ENCODE data around the gene OBP2A. TPM values are rescaled to one million over a fixed set of nuclear protein-coding genes. Genes with fewer than 3 reads are reported as not detected.

OBP2A gene
- polyA plus RNA-seq, 4 donors = 0.21 to 0.70 TPM; not detected in 2

DNA sequence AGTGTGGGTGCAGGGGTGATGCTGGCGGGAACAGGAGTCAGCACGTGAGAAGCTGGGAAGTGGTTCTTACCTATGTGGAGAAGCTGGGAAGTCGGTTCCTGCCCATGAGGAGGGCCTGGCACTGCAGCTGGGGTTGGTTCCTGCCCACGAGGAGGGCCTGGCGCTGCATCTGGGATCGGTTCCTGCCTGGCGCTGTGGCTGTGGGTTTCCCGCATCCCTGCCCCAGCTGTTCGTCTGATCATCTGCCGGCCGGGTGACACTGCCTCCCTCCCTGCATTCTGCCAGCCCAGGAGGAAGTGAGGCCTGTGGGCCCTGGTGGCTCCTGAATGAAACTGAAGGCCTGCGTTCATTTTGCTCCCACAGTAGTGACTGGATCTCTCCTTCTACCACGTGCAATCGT is 5.1 kb downstream of the OBP2A start:
- DNase-seq (ENCODE audit: low read depth in 4 of 4, low spot score in 2 of 4) = no peak

DNA sequence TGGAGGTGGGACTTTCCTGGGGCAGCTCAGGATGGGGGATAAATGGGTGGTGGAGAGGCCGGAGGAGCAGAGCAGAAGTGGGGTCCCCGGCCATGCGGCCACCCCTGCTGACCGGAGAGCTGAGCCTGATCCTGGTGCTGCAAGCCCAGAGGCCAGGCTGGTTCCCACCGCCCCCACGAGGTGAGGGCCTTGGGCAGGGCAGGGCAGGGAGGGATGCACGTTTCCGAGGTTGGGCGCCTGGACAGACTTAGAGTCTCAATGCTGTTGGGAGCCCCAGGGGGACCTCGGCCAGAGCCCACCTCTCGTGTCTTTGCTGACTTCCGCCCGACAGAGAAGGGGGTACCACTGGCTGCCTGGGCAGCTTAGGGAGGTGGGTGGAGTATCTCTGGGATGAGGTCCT is 5.5 kb downstream of the OBP2A start:
- no peak for DNase-seq (ENCODE audit: low read depth in 4 of 4, low spot score in 2 of 4)

DNA sequence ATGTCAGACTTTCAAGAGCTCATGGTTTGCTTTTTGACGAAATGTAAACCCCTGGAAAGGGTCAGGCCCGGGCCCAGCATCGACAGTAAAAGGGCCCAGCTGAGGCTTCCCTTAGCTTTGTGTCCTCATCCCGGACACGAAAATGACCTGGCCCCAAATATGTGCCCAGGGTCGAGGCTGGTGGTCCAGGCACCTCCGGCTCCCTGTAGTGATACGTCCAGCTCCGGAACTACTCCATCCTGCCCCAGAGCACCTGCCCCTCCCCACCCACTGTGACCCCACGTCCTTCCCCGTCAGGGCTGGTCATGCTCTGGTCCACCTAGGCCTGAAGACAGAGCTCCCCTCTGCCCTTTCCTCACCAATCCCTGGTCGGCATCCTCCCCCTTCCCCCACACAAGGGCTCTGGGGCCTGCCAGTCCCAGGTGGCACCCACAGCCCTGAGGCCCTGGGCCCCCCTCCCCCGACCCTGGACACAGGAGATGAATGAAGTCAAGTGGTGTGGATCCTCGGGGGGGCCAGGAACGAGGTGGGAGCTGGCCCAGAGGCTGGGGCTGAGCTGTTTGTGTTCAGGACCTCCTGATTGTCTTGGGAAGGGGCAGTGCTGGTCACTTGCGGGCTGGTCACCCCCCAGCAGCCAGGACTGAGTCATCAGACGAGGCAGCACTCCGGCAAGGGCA is 6.2 kb downstream of the OBP2A start:
- DNase-seq (ENCODE audit: low read depth in 4 of 4, low spot score in 2 of 4) = no peak

DNA sequence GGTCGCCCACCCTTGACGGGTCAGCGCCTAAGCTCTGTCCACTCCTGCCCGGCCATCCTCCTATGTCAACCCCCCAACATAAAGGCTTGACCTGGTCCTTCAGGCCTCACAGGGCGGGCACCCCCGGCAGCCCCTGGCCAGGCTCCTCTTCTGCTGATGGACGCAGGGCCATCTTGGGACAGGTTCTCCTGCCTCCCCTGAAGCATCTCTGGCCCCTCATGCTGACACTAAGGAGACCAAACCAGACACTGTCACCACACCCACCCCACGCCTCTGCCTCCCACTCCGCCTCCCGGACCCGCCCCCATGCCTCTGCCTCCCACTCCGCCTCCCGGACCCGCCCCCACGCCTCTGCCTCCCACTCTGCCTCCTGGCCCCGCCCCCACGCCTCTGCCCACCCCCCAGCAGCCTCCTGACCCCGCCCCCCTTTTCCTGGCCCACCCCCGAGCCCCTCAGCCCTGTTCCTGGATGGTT is 6.8 kb downstream of the OBP2A start:
- no peak for DNase-seq (ENCODE audit: low read depth in 4 of 4, low spot score in 2 of 4)

DNA sequence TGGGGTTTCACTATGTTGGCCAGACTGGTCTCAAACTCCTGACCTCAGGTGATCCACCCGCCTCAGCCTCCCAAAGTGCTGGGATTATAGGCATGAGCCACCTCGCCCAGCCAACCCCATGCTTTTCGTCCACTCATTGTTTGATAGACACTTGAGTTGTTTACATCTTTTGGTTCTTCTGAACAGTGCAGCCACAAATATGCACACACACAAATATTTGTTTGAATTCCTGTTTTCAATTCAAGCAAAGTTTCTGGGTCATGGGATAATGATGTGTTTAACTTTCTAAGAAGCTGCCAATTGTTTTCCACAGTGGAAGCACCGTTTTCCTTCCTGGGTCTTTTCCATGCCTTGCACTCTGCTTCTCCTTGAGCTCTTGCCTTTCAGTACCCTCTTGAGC is 8.8 kb downstream of the OBP2A start:
- no peak for DNase-seq (ENCODE audit: low read depth in 4 of 4, low spot score in 2 of 4)

DNA sequence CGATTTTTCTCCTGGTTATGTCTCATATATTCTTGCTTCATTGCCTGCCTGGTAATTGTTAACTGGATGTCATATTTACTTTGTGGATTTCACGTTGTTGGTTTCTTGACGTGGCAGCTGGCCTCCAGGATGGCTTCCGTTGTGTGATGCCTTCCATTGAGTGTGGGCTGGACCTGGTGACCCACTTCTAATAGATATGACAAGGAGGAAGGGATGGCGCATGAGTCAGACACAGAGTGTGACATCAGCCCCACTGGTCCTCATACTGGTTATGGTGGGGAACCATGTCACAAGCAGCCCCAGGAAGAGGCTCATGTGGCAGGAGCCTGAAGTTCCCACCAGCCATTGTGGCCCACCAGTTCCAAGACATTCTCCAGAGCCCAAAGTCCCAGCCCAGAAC is 9.3 kb downstream of the OBP2A start:
- DNase-seq (ENCODE audit: low read depth in 4 of 4, low spot score in 2 of 4) = no peak

DNA sequence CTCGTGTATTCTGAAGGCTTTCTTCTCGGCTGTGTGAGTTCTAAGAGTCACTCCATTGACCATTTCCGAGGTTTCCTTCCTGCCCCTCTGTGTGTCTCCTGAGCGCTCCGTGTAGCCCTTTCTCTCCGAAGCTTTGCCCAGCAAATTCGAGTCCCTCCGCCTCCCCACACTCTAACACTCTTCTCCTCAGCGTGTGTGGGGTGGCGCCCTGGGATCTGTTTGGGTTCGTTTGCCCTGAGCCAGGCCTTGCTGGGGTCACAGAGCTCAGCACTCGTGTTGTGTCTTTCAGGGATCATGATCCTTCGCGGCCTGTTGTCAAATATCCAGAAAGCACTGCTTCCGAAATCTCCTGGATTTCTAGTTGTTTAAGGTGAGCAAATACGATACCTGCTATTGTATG is 10.0 kb downstream of the OBP2A start:
- DNase-seq (ENCODE audit: low read depth in 4 of 4, low spot score in 2 of 4) = no peak

DNA sequence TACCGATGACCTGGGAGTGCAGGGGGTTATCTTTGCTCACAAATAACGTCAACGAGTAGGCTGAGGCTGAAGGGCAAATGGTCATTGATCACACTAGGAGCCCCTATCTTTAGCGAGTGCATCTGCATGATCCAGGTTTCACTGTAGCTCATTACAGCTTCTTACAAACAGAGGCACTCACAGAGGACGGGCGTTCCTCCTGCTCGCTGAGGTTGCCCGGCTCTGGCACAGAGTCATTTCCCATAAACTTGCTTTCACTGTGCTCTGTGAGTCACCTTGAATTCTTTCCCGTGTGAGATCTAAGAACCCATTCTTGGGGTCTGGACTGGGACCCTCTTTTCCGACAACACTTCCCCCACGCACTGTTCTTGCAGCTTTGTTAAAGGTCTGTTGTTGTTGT is 13.7 kb downstream of the OBP2A start:
- no peak for DNase-seq (ENCODE audit: low read depth in 4 of 4, low spot score in 2 of 4)

DNA sequence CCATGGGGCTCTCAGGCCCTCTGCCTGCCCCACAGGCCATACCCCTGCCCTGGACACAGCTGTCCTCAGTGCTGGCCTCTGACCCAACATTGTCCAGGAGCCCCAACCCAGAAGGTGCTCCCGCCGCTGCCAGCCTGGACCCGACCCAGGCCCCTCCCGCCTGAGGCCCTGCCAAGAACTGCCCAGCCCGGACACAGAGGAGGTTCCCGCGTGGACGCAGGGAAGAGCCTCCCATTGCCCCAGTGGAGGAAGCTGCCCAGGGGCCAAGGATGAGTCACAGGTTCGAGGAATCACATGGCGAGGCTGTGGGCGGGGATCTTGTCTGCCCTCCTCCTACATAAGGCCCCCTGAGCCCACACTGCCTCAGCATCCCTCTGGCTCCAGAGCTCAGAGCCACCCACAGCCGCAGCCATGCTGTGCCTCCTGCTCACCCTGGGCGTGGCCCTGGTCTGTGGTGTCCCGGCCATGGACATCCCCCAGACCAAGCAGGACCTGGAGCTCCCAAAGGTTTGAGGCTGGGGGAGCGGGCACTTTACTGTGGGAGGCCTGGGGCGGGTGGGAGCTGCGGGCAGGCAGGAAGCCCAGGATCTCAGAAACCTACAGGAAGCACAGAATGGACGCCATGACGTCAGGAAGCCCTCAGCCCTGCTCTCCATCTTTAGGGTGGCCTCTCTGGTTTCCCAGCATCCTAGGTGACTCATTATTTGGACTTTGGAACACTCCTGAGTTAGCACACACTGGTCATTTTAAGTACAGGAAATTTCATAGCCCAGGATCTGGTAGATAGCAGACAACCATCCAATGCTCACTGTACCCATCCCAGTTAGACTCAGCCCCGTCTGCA is 15.7 kb downstream of the OBP2A start, which contains the start of gene PAEP:
Gene PAEP, plus strand, starts transcription at position 366 of the 844 bp plus-strand sequence.
- DNase-seq (ENCODE audit: low read depth in 4 of 4, low spot score in 2 of 4) = no peak

DNA sequence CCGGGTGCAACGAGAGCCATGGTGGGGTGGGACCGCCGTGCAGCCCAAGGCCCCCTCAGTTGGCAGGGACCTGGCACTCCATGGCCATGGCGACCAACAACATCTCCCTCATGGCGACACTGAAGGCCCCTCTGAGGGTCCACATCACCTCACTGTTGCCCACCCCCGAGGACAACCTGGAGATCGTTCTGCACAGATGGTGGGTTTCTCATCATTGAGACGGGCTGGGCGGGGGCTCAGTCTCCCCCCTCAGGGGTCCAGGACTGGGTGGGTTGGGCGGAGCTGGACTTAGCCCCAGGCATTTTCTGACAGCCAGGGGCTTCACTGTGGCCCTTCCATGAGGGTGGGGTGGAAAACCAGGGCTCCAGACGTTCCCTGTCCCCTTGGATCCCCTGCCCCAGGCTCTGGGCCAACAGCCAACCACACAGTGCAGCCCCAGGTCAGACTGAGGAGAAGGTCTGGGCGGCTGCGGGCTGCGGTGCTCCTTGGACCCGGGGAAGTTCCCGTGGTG is 16.4 kb downstream of the OBP2A start:
- DNase-seq (ENCODE audit: low read depth in 4 of 4, low spot score in 2 of 4) = no peak

DNA sequence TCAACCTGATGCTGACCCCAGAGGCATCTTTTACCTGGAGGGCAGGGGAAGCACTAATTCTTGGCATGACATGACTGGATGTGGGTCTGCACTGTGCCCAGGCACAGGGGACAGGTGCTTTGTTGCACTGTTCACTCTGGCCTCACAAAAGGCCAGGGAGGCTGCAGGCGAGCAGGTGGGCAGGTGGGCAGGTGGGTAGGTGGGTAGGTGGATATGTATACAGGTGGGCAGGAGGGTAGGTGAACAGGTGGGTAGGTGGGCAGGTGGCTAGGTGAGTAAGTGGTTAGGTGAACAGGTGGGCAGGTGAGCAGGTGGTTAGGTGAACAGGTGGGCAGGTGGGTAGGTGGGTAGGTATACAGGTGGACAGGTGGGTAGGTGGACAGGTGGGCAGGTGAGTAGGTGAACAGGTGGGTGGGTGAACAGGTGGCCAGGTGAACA is 17.1 kb downstream of the OBP2A start:
- no peak for DNase-seq (ENCODE audit: low read depth in 4 of 4, low spot score in 2 of 4)

DNA sequence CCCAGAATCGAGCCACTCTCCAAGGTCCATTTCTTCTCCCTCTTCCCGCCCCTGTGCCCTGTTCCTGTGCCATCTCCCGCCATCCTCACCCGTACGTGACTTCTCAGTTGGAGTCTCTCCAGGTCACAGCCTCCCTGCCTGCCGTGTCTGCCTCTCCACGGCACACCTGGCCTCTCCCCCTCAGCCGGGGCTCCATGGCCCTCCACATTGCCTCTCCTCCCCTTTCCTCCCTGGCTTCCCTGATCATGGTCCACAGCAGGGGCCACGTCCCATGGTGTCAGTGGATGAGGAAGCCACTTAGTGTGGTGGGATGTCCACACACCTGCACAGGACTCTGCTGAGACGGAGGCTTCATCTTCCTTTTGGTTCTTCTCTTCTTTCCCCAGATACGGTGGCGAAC is 17.9 kb downstream of the OBP2A start:
- DNase-seq (ENCODE audit: low read depth in 4 of 4, low spot score in 2 of 4) = no peak

DNA sequence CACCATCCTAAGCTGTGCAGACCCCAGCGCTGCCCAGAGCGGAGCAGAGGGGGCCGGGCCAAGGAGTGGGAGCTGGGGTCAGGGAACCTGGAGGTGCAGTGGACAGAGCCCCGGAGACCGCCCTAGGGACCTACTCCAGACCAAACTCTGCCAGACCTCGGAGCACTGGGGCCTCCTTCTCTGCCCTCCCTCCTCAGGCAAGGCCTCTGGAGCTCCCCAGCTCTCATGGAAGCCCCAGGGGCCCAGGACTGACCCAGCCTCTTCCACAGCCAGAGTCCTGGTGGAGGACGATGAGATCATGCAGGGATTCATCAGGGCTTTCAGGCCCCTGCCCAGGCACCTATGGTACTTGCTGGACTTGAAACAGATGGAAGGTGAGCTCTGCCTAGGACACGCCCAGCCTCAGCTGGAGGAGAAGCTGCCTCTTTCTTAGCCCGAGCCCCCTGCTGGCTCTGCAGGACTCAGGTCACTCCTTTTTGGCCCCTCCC is 19.3 kb downstream of the OBP2A start:
- DNase-seq (ENCODE audit: low read depth in 4 of 4, low spot score in 2 of 4) = no peak

DNA sequence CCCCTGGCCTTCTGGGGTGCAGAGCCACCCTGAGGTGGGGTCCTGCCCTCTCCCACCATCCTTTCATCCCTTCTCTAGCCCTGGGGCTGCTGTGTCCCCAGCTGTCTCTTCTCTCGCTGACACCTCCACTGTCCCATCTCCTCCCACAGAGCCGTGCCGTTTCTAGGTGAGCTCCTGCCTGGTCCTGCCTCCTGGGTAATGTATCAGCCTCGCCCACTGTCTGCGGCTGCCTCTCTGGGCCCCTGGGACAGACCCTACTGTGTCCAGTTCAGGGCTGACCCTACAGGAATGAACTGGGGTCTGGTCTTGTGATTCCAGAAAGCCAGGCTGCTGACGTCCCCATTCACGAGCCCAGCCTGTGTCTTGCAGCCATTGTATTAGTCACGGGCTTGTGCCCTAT is 19.7 kb downstream of the OBP2A start:
- no peak for DNase-seq (ENCODE audit: low read depth in 4 of 4, low spot score in 2 of 4)

DNA sequence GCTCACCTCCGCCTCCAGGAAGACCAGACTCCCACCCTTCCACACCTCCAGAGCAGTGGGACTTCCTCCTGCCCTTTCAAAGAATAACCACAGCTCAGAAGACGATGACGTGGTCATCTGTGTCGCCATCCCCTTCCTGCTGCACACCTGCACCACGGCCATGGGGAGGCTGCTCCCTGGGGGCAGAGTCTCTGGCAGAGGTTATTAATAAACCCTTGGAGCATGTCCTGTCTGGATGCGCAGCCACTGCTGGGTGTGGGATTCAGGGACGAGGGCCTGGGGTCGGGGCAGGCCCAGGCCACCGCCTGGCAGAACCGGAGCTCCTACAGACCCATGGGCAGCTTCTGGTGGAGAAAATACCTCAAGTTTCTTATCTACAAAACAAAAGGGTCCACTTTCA is 20.6 kb downstream of the OBP2A start:
- no peak for DNase-seq (ENCODE audit: low read depth in 4 of 4, low spot score in 2 of 4)

DNA sequence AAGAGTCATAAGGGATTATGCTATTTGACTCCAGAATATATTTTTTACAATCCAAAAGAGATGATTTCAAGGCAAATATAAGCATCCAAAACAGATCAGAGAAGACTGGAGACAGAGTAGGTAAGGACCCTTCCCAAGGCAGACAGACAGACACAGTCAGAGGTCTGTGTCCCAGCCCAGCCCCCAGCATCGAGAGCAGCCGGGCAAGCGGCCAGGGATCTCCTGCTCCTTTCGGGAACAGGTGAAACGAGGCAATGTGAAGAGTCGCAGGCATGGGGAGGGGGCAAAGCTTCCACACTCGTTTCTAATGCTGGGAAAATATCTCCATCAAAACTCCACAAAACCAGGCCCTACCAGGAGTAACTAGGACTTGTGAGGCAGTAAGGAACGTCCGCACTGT is 21.4 kb downstream of the OBP2A start:
- no peak for DNase-seq (ENCODE audit: low read depth in 4 of 4, low spot score in 2 of 4)

DNA sequence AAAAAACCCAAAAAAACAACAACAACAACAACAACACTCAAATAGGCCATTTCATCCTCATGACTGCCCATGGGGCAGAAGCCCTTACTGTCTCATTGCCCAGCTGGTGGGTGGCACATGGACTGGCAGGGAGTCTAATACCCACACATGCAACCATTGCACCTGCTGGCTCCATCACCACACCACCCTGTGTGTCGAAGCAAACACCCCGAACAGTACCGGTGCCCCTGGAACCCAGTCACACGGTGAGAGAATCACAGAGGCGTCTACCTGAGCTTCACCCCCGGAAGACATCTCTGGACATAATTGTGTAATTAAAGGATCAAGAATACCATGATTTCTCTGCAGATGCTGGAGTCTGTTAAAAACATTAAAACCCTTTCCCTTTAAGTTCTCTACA is 22.1 kb downstream of the OBP2A start:
- DNase-seq (ENCODE audit: low read depth in 4 of 4, low spot score in 2 of 4) = no peak

DNA sequence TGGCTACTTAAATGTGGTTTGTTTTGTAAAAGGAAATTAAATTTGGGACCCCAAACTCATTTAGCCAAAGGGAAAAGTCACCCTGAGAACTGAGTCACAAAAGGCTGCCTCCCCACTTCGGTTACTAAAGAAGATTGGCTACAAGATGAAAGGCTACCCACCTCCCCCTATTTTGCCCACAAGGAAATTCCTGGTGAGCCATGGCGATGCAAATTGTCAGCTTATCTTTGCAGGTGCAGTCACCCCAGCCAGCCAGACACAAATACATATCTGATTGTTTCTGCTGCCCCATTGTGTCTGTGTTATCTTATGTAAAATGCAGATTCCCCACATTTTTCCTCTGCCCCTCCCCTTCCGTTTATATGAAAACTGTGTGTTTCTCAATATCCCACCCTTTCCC is 24.5 kb downstream of the OBP2A start:
- DNase-seq (ENCODE audit: low read depth in 4 of 4, low spot score in 2 of 4) = no peak

DNA sequence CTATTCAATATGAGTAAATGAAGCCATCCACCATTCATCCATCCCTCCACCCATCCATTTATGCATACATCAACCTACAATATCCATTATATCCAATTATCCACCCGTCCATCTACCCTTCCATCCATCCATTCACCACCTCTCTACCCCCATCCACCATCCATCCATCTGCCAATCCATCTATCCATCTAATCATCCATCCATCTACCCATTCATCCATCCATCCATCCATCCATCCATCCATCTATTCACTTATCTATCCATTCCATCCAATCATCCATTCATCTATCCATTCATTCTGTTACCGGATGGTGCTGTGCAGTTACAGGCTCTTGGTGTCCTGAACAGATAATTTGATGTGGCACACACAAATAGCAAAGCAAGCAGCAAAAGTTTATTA is 26.3 kb downstream of the OBP2A start:
- no peak for DNase-seq (ENCODE audit: low read depth in 4 of 4, low spot score in 2 of 4)

DNA sequence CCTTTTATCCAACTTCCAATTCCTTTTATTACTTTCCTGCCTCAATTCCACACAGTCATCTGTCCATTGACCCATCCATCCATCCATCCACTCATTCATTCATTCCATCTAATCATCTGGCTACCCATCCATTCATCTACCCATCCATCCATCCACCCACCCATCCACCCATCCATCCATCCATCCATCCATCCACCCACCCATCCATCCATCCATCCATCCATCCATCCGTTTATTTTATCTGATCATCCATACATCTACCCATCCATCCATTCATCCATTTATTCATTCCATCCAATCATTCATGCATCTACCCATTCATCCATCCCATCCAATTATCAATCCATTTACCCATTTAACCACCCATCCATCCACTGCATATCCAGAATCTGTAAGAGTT is 27.2 kb downstream of the OBP2A start:
- no peak for DNase-seq (ENCODE audit: low read depth in 4 of 4, low spot score in 2 of 4)

DNA sequence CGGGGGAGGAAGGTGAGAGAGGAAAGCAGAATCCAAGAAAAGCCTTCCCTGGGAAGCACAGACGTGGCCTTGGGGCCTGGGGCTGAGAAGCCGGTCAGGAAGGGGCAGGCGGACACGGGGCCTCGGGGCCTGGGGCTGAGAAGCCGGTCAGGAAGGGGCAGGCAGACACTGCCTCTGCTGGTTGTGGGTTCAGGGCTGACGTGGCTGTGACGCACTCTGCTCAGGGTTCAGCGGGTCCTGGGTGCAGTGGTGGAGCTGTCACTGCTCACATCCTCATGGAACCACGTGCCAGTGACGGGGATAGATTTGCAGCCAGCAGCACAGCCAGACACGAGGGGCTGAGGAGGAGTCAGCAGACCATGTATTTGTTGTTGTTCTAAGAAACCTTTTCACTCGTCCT is 28.4 kb downstream of the OBP2A start:
- no peak for DNase-seq (ENCODE audit: low read depth in 4 of 4, low spot score in 2 of 4)

DNA sequence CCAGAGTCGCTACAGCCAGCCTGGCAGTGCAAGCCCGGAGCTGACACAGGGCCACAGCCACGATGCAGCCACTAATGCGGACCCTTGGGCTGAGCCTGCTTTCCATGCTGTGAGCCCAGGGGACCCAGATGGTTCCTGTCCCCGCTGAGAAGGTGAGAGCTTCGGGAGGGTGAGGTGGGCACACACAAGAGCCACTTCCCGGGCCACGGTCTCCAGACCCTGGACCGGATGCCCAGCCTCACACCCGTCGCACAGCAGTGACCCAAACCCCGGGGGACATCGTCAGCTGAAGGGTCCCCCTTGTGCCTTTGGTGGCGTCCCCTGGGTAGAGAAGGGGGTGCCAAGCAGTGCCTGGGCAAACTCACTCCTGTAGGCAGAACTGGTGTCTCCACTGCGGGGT is 29.0 kb downstream of the OBP2A start:
- DNase-seq (ENCODE audit: low read depth in 4 of 4, low spot score in 2 of 4) = no peak

Measured in left renal cortex interstitium (tissue), 4 donors.